HT-29 (cell line): Measurements from ENCODE around the gene TOP3B. TPM values are rescaled to one million over a fixed set of nuclear protein-coding genes. Genes with fewer than 3 reads are reported as not detected.

Source experiments
- DNase-seq: peaks from one replicate; pipeline ENCODE4 v3.0.0-alpha.2; 2015; ENCODE audit warnings: low spot score
- total RNA-seq: library from RNA; depleted of rRNA; stranded (reverse); fragments of >200 nt; shearing (Covaris generic); gene quantifications from 2 replicates; pipeline ENCODE4 v1.2.3, GENCODE V29; 2014

Gene TOP3B
- total RNA-seq, 1 experiment from 2014 or later, result 39.2 TPM

DNA sequence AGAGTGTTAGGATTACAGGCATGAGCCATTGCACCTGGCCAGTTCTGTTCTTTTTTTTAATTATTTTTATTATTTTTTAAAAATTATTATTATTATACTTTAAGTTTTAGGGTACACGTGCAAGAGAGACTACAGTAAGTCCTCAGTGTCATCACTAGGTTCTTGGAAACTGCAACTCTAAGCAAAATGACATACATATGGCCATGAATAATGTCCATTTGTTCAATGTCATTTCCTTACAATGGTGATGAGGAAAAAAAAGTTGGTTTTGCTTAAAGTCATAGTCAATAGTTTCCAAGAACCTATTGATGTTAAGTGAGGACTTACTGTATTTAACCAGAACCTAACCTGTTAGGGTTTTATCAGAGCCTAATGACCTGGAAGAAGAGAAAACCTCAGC is 29.4 kb upstream of the TOP3B start:
- no peak for DNase-seq

DNA sequence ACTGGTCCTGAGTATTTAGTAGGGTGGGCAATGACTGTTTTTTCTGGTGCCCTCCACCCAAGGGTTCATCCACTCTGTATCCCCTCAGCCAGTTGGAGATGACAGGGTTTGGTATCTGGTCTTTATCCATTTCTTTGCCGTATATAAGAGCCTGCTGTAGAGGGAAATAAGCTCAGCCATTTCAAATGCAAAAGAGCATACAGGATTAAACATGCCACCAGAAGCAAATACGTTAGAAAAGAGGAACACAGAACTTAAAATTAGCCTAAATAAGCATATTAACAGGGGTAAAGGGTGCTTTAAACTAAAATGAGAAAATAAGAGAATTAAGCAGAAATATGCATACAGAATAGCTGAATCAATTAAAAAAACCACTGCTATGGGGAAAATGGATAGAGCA is 27.8 kb upstream of the TOP3B start:
- DNase-seq, result no peak

DNA sequence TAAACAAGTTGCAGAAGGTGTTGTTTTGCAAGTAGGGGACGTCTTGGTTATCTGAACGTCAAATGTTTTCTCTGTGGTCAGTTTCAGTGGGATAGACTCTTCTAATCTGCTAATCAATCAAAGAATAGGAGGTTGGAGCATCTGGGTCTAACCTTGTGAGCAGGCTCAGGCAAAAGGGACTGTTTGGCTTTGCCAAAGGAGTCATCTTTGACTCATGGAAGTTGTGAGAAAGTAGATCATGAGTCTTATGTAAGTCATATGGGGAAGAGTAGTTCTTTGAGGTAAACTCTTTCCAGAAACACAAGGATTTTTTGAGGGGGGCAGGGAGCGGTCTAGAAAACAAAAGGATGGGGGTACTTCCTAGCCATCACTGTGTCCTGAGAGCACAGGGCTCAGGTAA is 27.1 kb upstream of the TOP3B start:
- no peak for DNase-seq

DNA sequence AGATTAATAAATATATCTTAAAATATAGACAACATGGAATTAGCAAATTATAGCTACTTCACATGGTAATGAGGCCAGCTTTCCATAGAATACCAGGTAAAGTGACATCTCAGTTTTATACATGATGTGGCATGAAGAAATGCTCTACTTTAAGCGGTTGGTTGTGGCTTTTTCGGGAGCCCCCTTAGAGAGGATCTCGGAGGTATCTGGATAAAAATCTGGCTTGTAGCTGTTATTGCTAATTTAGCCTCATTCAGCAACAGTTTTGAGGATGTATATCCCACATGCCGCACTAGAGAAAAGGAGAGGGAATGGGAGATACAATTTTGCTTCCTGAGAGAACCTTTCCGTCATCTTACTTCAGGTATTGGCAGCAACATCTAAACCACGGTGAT is 24.0 kb upstream of the TOP3B start:
- no peak for DNase-seq

DNA sequence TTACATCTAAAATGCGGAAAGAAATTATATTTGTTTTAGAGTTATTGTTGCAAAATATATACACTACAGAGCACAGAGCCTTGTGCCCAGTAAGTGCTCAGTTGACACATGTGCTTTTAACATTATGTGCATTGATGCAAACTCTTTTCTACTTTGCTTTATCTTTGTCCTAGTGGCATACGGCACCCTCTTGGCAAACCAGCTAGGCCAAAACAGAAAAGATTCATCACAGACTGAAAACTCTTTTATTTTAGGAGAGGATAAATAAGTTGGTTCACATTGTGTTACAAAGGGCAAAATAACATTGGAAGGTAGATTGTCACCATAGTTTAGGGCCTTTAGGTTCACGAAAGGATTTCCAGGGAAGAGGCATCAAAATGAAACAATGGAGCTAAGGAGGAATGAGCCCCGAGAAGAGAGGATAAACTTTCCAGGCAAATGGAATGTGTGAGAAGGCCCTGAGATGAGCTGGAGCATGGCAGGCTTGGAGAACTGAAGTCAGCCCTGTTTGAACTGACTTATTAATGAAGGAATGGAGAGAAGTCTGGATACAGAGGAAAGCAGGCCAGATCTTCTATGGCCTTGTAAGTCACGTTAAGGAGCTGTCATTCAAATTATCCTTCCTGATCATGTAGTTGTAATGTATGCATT is 23.5 kb upstream of the TOP3B start:
- no peak for DNase-seq

DNA sequence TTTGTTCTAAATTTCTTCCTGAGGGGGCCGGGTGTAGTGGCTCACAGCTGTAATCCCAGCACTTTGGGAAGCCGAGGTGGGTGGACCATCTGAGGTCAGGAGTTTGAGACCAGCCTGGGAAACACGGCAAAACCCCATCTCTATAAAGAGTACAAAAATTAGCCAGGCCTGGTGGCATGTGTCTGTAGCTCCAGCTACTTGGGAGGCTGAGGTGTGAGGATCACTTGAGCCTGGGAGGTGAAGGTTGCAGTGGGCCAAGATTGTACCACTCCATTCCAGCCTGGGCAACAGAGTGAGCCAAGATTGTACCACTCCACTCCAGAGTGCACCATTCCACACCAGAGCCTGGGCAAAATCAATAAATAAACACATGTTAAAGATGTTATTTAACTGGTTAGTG is 20.6 kb upstream of the TOP3B start:
- DNase-seq, result no peak

DNA sequence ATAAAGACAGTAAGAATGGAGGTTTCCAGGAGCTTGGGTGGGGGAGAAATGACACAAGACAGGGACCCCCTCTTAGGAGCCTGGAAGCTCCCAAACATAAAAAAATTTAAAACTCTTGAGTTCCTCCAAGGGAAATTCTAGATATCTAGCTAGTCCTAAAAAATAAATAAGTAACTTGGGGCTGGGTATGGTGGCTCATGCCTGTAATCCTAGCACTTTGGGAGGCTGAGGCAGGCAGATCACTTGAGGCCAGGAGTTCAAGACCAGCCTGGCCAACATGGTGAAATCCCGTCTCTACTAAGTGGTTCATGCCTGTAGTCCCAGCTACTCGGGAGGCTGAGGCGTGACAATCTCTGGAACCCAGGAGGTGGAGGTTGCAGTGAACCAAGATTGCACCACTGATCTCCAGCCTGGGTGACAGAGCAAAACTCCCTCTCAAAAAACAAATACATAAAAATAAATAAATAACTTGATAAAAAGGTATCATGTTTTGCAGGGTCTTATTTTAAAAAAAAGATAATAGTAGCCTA is 20.0 kb upstream of the TOP3B start:
- DNase-seq, result no peak

DNA sequence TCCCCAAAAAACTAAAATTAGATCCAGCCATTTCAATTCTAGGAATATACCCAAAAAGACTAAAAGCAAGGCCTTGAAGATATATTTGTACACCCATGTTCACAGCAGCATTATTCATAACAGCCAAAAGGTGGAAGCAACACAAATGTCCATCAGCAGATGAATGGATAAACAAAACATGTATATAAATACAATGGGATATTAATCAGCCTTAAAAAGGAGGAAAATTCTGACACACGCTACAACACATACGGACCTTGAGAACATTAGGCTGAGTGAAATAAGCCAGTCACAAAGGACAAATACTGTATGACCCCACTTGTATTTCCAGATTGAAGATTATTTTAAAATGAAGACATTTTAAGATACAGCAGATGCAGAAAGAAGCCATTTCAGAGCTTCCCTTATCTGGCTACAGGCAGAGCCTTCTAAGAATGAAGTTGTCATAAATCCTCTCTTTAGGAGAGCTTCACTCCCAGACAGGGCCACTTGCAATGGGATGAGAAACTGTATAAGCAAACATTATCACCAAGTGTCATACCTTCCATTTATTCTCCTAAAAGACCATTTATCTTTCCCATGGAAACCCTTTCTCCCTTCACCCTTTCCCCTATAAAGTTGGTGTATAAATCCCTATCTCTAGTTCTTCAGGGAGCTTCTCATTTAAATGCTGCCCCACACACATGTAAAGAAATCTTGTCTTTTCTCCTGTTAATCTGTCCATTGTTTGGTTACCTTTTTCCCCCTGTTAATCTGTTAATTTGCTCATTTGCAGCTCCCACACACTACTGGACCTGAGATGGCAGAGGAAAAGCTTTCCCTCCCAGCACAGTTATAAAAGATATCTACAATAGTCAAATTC is 19.3 kb upstream of the TOP3B start:
- DNase-seq, result no peak

DNA sequence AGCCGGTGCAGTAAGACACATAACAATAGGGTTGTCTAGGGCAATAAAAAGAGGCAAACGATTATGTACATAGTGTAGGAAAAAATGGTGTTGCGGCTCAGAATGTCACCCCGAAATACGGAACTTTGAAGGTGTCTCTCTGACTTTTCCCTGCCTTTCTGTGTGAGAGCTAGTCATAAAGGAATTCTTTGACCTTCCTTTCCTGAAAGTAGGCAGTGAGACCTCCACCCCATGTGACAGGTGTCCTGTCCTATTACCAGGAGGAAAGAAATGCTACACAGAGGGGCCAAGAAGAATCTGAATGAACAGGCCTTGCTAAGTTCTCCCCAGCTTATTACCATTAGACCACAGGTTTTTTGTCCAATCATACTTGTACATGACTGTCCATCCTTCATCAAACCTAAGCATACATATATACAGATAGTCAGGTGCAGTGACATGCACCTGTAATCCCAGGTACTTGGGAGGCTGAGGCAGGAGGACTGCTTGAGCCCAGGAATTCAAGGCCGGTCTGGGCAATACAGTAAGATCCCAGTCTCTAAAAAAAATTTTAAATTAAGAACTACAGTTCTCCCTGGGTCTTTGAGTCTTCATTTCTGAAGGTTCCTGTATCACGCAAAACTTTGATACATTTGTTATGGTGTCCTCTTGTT is 16.1 kb upstream of the TOP3B start:
- DNase-seq, result no peak

DNA sequence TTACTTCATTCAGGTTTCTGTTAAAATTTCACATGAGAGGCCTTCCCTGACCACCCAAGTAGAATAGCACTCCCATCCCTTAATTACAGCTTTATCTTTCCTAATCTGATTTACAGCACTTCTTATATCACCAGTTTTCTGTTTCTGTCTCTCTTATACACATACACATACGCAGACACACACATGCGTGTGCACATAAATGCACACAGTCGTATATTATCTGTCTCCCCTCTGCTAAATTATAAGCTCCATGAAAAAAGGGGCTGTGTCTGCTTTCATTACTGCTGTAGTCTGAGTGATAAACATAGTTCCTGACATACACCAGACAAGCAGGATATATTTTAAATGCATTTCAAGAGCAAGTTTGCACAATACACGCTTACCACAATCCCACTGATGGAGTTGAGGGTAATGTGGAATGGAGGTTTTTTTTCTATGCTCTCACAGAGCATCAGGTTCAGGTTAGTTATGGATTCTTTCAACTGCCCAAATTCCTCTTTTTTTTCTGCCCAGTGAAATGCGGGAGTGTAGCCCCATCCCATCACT is 13.7 kb upstream of the TOP3B start:
- DNase-seq, result no peak

DNA sequence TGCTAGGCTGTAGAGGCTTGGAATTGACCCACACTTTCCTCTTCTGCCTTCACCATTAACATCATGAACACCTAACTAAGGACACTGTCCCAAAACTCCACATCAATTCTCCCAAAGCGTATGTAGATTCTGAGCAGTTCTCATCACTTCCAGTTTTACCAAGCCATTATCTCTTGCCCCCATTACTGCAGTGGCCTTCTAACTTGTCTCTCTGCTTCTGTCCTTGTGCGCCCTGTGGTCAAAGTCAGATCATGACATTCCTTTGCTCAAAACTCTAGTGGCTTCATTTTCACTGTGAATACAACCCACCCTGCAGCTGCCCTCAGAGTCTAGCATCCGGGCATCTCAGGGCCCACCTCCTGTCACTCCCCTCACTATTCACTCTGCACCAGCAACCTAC is 13.1 kb upstream of the TOP3B start:
- DNase-seq, result no peak

DNA sequence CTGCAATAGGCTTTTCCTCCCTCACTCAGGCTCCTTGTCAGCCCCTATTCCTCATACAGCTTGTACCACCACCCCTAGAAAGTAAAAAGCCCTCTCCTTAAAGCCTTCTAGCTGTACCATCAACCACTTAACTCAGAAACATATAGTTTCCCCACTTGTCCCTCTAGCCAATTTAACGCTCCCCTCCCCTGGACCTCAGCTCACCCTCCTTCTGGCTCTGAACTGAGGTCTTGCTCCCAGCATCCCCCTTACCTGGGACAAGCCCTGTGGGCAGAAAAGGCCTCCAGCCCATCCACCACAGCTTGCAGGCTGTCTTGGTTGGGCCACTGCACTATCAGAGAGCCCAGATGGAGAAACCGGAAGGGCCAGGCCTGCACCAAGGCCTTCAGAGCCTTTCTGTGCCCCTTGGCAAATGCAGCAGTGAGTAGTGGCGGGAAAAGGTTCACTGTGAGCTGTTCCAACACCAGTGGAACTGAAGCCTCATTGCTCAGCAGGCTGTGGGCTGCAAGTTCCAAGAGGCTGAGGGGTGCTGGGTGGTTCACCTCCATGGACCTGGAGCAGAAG is 12.4 kb upstream of the TOP3B start:
- no peak for DNase-seq

DNA sequence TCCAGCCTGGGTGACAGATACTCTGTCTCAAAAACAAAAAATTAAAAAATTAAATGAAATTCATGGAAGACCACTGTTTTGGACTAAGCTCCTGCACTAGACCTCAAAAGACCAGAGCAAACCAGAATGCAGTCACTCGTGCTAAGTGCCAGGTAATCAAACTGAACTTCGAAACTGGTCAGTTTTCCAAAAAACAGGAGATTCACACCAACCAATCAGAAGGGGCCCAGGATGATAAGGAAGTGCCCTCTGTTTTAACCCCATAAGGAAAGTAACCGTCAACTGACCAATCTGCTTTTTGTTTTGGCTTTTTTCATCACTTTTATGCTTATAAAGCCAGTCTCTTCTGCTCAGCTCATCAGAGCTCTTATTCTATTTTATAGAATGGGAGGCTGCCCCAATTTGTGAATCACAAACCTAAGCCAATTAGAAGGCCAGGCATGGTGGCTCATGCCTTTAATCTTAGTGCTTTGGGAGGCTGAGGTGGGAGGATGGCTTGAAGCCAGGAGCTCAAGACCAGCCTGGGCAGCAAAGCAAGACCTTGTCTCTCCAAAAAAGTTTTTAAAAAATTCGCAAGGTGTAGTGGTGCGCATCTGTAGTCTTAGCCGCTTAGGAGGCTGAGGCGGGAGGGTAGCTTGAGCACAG is 10.1 kb upstream of the TOP3B start:
- DNase-seq, result no peak

DNA sequence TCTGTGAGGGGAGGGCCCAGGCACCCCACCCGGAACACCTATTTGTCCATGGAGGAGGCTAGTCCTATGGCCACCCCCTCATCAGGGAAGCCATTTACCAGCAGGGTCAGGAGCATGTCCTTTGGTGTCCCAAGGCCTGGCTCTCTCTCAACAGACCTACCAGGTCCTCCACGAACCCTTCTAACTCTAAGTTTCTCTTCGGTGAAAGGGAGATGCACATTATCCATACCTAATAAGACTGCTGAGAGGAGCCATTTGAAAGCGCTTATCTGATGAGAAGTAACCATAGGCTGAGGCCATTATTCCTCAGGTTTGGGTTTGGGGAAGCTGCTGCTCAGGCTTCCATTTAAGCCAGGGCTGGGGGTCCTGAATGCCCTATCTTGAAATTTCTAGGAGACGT is 9.2 kb upstream of the TOP3B start:
- DNase-seq, result no peak

DNA sequence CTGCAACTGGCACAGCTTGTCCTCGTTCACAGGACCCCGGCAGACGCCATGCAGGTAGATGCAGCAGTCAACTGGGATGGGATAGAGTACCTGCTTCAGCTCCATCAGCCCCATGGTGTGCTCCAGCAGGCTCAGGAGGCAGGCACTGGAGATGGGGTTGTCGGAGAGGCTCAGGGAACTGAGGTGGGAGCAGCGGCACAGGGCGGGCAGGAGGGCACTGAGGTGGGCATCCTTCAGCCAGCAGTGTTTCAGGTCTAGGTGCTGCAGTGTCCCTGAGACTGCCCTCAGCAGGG is 8.7 kb upstream of the TOP3B start:
- DNase-seq, result no peak

DNA sequence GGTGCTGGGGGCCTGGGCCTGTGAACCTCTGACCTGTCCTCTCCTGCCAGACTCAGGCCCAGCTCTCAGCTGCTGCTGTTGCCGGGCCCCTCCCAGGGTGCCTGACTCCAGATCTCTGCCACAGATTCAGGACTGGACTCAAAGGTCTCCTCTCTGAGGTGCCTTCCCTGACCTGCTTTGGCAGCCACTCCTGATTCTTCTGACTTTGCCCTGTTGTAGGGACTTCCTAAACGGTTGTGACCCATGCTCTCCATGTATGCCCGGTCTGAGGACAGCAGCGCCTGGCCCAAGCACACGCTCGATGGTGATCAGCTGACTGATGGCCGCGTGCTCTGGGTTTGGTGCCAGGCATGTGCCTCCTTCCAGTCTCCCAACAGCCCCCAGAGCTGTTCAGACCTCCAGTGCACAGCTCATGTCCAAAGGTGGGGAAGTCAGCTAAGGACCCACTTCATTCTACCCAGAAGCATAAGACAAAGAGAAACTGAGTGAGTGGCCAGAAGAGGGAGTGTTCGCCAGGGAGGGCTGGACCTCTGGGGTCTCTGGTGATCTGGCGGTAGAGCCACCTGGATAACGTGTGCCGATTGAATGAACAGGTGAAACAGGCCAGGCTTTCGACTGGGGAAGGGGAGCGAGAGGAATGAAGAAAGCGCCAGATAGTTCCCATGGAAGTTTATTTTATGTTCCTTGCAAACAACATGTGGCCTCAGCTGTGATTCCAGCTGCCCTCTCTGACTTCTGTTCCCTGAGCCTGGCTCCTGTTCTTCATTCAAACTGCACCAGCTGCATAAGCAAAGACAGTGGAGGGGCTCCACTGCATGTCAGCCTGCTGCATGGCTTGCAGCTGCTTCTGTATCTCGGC is 8.1 kb upstream of the TOP3B start:
- no peak for DNase-seq

DNA sequence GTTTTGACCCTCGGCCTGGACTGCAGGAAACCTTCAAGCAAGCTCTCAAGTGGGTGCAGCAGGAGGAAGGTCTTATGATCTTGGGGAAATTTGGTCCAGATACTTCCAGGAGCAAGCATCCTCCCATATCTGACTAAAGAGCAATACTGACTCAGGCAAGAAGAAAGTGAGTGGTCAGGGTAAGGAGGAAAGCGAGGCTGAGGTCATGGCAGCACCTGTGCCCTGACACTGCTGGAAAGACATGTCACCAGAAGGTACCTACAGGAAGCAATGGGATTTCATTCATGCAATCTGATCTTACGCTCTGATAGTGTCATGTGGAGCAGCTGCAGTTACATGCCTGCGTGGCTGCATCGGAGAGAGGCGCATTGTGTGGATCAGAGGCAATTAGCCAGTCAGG is 6.5 kb upstream of the TOP3B start:
- no peak for DNase-seq

DNA sequence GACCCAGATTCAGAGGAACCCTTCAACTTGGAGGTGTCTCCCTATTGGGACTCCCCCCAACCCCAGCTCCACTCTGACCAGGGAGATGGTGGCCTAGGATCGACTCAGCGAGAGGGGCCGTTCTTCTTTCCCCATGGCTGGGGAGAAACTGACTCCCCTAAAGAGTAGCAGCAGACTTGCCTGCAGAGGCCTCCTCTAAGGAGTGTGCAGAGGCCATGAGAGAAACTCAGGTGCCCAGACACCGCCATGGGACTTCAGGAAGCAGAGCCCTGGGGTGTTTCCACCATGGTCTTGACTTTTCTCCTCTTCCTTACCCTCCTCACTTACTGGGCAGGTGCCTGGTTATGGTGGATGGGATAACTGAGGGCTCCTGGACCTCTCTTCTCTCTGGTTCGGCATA is 2.6 kb upstream of the TOP3B start:
- no peak for DNase-seq

DNA sequence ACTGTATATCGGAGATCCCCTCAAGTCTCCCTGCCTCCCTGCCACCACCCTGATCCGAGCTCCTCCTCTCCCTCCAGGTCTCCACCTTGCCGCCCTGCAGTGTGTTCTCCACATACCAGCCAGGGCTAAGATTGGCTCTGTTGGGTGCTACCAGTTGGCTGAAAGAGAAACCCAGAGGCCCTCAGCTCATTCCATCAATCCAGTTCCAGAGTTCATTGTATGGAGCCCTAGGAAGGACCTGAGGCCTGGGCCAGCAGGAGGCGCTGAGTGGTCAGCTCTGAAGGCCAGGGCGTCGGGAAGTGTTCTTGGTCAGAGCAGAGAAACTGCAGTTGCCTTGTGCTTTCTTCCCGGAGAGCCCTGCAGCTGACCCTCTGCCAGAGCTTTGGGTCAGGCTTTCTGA is 2.2 kb upstream of the TOP3B start:
- DNase-seq, result peak; percentile 24

DNA sequence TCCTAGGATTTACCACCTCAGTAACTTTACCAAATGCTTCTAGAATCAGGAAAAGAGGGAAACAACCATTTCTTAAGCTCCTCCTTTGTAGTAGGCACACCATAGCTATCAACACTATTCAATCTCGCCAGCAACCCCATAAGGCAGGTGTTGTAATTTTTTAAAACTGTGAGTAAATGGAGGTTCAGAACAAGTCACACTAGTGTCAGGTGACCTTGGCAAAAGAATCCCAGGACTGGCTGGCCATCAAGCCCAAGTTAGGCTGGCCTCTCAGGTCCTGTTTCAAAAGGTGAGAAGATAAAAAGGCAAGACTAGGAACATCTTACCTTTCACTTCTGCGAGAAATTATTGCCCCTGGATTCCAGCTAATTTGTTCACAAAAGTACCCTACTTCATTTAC is 713 bp downstream of the TOP3B start:
- no peak for DNase-seq

DNA sequence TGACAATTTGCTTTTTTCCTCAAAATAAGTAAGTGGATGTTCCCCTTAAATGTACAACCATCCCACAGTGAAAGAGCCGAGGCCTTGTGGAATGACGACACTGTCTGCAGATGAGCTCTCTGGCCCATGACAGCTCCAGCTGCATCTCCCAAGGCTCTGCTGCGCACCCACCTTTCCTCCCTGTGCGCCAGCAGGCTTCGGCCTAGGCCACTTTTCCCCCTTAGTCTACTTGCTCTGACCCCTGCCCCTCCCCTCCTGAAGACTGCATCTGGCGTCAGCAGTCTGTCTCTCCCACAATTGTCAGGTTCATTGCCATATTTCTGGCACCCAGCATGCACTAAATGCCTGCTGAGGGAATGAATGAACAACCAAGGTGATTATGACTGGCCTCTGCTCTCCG is 2.0 kb downstream of the TOP3B start:
- DNase-seq, result no peak
